GM19240 (cell line): ENCODE measurements around the gene CELSR3.
A peak's percentile ranks its signal among the peaks of the same experiment; 100 is the strongest.

Experiments
- DNase-seq: peaks from one replicate; pipeline ENCODE4 v3.0.0; 2011; ENCODE audit warnings: low spot score; ENCODE audit not compliant: insufficient read length

Gene CELSR3, protein sequence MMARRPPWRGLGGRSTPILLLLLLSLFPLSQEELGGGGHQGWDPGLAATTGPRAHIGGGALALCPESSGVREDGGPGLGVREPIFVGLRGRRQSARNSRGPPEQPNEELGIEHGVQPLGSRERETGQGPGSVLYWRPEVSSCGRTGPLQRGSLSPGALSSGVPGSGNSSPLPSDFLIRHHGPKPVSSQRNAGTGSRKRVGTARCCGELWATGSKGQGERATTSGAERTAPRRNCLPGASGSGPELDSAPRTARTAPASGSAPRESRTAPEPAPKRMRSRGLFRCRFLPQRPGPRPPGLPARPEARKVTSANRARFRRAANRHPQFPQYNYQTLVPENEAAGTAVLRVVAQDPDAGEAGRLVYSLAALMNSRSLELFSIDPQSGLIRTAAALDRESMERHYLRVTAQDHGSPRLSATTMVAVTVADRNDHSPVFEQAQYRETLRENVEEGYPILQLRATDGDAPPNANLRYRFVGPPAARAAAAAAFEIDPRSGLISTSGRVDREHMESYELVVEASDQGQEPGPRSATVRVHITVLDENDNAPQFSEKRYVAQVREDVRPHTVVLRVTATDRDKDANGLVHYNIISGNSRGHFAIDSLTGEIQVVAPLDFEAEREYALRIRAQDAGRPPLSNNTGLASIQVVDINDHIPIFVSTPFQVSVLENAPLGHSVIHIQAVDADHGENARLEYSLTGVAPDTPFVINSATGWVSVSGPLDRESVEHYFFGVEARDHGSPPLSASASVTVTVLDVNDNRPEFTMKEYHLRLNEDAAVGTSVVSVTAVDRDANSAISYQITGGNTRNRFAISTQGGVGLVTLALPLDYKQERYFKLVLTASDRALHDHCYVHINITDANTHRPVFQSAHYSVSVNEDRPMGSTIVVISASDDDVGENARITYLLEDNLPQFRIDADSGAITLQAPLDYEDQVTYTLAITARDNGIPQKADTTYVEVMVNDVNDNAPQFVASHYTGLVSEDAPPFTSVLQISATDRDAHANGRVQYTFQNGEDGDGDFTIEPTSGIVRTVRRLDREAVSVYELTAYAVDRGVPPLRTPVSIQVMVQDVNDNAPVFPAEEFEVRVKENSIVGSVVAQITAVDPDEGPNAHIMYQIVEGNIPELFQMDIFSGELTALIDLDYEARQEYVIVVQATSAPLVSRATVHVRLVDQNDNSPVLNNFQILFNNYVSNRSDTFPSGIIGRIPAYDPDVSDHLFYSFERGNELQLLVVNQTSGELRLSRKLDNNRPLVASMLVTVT (N-terminal part only)

DNA sequence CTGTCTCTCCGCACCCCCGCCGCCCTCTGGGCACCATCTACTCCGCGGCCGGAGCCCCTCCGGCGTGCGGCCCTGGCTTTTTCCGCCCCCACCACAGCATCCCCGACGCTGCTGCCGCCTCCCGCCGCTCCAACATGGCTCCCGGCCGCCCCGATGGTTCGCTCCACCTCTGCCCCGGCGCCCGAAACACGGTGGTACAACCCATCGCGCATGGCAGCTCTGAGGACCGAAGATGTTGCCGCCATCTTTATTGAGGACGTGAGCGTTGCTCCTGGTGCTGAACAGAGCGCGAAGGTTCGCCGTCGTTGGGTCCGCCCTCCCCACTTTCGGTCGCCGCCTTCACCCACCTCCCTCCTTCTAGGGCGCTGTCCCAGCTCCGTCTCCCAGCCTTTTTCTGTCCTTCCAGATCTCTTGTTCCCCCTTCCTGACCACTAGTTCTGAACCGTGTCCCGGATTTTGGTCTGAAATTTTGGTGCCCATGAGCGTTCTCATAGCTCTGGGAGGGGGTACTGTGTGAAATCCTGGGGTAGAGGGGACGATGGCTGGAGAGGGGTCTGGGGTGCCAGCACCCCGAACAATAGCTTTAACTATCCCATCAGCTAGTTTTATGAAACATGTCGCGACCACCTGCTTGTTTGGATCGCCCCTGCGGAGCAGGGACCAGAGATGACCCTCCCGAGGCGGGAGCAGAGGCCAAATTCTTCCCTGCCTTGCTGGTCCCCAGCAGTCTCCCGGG, at the start of gene CELSR3:
Gene CELSR3, minus strand, starts transcription at position 134 of the 736 bp plus-strand sequence. CDS start 252 bp downstream, outside the sequence.
- DNase-seq, result peak; percentile 45

DNA sequence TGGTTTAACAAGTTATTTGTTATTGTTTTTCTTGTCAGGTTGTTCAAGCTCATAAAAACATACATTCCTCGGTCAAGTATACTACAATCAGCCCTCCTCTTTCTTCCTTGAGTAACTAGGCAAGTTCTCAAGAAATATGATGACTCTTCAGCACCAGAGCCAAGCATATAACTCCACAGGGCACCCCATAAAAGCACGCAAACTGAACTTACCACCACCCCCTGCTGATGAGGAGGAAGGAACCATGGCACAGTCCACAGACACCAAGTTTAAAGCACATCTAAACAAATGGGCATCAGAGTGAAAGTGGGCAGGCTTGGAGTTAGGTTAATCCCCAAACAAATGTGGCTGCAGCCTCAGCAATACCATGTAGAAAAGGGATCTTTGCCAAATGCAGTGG, 49.0 kb upstream of the CELSR3 start:
- no peak for DNase-seq

DNA sequence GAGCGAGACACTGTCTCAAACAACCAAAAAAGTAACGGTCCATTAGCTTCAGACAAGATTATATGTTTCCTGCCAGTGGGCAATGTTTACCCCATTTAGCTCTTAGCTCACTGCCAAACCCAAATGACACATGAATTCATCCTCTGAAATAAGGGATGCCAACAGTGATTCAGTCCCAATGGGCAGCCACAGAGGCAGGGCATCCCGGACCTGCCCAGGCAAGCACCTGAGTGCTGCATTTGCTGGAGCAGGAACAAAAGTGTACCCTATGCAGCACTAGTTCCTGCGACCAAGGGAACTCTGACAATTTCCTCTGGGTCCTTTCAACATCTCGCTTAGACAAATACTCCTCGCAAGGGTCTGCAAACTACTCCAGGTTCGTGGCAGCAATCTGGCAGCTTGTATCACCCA, 46.4 kb upstream of the CELSR3 start:
- DNase-seq, result no peak

DNA sequence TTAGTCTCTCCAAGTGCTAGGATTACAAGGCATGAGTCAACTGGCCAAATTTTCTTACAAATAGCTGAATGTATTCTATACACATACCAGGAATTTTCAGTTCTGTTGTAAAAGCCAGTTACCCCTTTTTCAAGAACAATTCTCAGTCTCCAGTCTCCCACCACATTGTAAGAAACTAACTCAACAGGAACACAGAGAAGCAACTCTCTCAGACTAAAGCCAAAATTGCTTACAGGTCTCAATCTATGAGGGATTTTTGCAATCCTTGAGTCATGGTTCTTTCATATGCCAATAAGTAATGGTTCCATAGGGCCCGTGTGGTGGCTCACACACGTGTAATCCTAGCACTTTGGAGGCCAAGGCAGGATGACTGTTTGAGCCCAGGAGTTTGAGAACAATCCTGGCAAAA, 45.8 kb upstream of the CELSR3 start:
- no peak for DNase-seq

DNA sequence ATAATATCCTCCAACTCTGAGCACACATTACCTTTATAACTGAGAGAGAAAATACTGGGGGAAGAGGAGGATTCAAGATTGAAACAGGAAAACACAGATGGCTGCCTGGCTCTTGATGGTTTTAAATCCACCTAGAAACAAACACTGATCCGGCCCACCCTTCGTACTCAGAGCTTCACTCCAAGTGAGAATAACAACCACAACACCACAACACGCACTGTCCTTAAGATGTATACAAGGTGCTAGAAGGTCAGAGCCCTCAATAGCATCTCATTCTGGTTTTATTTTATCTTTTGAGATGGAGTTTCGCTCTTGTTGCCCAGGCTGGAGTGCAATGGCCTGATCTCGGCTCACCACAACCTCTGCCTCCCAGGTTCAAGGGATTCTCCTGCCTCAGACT, 44.5 kb upstream of the CELSR3 start:
- no peak for DNase-seq

DNA sequence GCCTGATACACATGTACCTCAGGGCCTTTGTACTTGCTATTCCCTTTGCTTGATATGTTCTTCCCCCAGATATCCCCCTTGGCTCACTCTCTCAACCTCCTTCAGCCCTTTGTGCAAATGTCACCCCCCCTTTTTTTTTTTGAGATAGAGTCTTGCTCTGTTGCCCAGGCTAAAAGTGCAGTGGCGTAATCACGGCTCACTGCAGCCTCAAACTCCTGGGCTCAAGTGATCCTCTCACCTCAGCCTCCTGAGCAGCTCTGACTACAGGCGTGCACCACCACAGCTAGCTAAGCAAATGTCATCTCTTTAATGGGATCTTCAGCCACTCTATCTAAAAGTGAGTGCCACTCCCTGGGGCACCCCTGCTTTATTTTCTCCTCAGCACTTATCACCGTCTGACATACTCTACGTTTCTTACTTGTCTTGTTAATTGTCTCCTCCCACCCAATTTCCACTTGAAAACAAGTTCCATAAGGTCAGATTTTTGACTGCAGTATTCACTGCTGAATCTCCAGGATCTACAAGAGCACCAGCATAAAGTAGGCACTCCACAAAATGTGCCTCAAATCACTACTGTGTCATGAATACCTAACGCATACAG, 39.7 kb upstream of the CELSR3 start:
- DNase-seq, result no peak

DNA sequence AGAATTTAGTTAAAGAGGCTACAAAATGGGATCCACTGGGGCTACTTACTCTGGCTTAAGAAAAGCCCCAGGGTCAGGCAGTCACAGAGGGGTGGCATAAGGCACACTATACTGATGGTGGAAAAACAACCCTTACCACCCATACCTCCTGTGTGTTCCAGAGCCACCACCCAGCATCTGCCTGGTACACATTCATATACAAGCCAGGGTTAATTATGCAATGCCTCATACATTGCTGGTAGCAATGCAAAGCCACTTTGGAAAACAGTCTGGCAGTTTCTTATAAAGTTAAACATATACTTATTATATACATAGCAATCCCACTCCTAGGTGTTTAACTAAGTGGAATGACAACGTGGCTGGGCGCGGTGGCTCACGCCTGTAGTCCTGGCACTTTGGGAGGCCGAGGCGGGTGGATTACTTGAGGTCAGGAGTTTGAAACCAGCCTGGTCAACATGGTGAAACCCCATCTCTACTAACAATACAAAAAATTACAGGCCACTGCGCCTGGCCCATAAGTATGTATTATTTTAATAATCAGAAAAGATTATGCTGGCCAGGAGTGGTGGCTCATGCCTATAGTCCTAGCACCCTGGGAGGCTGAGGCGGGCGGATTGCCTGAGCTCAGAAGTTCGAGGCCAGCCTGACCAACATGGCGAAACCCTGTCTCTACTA, 38.2 kb upstream of the CELSR3 start:
- DNase-seq, result no peak

DNA sequence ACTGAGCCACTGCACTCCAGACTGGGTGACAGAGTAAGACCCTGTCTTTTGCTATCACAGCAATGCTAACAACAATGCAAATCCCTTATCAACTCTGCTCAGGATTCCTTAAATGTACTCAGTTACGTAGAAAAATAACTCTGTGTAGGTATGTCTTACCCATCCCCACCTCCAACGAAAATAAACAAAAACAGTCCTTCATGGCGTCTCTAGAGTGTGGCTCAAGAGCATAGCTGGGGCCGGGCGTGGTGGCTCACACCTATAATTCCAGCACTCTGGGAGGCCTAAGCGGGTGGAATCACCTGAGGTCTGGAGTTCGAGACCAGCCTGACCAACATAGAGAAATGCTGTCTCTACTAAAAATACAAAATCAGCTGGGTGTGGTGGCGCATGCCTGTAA, 36.2 kb upstream of the CELSR3 start:
- no peak for DNase-seq

DNA sequence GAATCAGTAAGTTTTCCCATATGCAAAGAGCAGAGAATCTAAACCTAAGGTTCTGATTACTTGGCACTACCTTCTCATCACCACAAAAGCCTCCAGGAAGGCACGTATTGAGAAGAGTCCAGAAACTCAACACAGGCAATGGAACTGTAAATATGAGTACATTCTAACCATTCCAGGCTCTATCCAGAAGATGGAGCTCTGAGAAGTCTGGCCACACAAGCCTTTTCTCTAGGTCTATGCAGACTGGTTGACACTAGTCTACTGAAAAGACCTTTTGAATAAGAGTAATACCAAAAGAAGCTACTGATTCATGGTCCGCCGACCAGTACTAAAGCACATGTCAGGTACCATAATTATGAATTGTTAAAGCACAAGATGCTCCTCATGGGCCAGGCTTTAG, 35.3 kb upstream of the CELSR3 start:
- no peak for DNase-seq

DNA sequence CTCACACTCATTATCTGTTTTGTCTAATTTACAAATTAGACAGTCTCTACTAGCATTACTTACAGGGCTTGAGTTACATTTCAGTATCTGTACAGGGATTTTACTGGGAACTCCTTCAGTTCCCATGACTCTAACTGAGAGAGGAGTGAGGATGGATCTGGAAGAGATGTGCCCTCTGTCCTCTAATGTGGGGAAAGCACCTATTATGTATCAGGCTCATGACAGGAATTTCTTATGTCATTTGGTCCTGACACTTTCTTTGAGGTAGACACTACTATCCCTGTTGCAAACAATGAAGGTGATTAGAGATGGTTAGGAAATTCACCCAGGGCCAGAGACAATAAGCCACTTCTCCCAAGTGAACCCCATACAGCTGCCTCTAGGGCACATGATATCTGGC, 33.9 kb upstream of the CELSR3 start:
- DNase-seq, result no peak

DNA sequence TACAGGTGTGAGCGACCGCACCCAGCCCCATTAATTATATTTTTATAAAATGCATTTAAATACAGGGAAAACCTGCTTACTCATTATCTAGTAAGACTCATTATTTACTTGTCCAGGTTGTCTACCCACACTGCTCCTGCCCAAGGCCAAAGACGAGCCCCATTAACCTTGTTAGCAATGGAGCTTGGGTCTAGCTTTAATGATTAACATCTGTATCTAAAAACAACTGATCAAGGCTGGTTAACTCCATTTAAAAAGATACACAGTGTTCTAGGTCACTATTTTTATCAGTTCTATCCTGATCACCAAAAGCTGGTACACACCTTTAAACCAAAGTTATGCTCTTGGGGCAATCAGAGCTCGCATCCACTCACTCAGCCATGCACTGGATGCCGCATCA, 33.5 kb upstream of the CELSR3 start:
- DNase-seq, result no peak

DNA sequence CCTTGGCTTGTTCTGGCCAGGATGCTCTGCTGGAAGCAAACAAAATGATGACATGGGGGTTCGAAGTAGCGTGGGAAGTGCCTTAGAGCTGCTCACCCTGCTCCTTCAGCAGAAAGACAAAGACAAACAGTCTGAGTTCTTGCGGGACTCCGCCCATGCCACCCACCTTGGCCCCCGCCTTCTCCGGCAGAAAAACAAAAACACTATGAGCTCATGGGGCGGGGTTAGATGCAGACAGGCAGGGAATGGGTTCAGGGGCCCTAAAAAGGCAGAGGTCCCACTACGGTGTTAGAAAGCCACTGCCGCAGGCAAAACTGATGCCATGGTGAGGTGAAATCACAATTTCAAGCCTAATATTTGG, 32.7 kb upstream of the CELSR3 start:
- DNase-seq, result no peak

DNA sequence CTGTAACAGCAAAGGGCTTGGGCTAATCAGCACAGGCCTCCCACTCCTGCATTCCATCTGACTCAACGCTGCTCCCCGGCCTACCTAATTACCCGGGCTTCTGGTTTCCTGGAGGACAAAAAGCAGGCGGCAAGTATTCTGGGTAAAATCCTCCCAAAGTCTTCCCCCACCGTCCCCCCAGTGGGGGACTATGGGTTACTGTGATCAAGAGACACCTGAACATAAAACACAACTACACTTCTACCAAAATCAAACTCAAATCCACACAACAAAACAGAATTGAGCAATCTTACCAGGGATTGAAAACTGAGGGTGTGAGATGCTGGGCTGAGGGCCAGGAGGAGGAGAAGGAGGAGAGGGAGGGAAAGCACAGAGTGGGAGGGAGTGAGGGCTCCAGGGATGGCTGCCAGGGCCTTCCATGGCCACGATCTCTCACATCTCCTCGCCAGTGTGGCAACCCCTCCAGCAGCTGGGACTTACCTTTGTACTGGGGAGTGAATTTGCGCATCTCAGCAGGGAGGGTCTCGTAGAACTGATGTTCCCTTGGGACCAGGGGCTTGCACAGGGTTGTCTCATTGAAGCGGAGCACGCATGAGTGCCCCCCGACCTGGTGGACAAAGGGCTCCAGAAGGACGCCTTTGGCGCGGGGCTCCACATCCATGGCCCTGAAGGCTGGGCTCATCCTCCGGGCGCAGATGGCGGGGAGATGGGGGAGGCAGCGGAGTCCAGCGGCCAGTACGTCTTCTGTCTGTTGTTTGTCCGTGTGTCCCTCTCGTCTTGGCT, 32.1 kb upstream of the CELSR3 start:
- DNase-seq, result no peak

DNA sequence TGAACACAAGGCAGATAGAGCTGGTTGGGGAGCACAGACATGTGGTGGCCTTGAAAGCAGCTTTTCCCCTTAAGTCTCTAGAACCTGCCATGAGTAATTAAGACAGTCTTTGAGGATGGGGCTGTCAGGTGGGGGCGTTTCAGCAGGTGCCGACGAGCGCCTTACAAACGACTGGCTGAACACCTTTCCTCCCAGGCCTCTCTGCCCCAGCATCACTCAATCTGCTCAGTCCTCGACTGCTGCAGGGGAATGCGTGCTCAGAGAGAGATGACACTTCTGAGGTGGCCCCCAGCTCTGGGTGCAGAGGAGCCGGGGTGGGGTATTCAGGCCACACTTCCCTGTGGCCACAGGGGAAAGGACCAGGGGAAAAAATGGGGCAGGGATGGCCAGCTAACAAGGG, 31.1 kb upstream of the CELSR3 start:
- no peak for DNase-seq

DNA sequence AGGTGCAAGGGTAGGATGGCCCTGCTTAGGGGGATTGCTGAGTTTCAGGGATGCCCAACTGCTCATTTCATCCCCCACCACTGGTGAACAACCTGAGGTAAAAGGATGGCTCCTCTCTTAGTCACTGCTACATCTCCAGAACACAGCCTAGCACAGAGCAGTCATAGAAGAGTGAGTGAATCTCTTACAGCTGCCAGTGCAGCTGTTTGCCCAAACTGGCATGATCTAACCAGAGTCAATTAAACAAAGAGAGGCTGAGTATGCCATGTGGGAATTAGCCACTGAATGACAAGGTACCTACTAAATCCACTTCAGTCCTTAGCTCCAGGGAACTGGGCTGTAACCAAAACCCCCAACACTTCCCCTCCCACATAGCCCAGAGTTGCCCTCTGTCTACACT, 29.9 kb upstream of the CELSR3 start:
- no peak for DNase-seq

DNA sequence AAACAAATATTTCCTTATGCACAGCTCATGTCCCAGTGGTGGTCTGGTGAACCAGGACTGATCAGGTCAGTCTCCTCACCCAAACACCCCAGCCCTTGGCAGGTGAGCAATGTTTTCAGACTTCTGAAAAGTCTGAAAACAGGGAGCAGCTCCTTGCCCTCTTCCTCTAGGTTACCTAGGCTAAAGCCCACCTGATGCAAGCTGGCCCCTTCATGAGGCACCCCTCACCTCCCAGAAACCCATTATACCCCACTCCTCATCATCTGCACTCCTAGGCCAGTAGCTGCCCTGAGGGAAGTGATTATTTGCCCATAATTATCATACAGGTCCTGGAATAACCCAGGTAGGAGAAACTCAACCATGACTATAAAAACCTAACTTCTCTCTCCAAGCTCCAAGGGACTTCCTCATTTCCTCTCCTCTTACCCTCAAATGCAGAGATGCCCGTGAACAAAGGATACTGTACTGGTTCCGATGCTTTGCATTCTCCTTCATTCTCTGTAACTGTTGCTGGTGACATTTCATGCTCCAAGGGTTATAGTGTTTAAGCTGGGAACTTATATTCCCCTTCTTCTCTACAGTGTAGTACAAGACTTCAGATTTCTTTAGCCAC, 28.3 kb upstream of the CELSR3 start:
- DNase-seq, result no peak

DNA sequence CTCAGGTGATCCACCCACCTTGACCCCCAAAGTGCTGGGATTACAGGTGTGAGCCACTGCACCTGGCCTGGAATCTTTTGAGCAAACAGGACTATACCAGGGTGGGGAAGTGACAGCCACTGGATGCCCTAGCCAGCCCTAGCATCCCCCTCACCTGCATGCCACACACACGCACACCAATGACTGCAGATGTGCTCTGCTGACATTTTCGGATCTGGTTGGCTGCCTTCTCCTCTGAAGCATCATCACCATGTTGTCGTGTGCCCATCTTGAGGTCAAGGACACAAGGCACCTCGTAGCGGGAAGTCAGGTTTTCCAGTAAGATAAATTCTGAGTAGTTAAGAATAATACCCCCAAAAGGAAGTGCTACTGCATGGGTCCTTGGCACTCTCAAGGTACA, 26.7 kb upstream of the CELSR3 start:
- DNase-seq, result no peak

DNA sequence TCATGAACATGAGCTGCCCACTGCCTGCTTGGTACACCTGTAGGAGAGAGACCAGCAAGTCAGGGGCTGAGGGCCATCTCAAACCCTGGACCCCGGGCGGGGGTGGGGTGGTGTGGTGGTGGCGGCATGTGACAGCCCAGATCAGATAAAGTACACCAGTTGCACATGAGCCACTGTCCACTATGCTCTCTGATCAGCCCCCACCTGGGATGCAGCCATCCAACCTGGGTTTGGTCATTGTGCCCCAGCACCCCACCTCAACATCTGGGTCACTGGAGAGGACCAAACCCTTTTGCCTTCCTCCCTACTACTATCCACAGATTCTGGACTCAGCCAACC, 26.0 kb upstream of the CELSR3 start:
- DNase-seq, result no peak
